ENCODE measurements around the gene ZFAND5.

The ZFAND5 gene, protein sequence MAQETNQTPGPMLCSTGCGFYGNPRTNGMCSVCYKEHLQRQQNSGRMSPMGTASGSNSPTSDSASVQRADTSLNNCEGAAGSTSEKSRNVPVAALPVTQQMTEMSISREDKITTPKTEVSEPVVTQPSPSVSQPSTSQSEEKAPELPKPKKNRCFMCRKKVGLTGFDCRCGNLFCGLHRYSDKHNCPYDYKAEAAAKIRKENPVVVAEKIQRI

DNA sequence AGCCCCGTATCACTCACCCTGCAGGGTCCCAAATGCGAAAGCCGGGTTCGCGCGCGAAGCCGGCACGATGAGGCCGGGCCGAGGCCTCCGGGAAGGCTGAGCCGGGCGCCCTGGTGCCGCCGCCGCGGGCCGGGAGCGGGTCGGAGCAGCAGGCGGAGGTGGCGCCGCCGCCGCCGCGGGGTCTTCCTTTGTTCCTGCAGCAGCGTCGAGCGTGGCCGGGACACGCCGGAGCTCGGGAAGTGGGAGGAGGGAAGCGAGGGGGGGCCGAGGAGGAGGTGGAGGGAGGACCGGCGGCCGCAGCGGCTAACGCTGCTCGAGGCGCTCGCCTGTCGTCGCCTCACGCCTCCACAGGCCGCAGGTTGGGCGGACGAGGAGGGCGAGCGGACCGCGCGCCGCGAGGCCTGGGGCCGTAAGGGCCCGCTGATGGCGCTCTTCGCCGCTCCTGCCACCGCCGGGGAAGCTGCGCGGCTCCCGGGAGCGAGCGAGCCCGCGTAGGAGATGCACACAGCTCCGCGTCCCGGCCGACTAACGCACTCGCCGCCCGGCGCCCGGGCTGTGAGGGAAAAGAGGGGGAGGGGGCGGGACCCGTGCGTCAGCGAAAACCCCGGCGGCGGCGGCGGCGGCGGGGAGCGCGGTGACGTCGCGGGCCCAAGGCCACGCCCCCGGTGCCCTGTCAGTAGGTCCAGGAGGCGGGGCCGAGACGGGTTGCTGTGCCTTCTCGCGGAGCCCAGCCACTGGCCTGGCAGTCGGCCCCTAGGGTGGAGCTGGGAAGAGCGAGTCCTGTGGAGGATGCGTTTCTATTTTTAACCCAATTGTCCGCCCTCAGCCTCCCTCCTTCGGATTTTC is at the start of gene ZFAND5:
Gene ZFAND5 (minus strand): TSS at position 530 of the 846 bp plus-strand sequence. CDS start 4,430 bp downstream, outside the sequence.
- H3K4me3 ChIP-seq (replicated peaks; ENCODE audit: low read depth, low read length), result peak within 1 kb of the TSS; percentile 91
- peak; percentile 83 for DNase-seq (ENCODE audit: extremely low read depth, low read depth)
- TF ChIP-seq, protein P1, sequence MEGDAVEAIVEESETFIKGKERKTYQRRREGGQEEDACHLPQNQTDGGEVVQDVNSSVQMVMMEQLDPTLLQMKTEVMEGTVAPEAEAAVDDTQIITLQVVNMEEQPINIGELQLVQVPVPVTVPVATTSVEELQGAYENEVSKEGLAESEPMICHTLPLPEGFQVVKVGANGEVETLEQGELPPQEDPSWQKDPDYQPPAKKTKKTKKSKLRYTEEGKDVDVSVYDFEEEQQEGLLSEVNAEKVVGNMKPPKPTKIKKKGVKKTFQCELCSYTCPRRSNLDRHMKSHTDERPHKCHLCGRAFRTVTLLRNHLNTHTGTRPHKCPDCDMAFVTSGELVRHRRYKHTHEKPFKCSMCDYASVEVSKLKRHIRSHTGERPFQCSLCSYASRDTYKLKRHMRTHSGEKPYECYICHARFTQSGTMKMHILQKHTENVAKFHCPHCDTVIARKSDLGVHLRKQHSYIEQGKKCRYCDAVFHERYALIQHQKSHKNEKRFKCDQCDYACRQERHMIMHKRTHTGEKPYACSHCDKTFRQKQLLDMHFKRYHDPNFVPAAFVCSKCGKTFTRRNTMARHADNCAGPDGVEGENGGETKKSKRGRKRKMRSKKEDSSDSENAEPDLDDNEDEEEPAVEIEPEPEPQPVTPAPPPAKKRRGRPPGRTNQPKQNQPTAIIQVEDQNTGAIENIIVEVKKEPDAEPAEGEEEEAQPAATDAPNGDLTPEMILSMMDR (IDR thresholded peaks at IDR 0.05; ENCODE audit: low read depth, low read length, missing control alignments), result no peak

DNA sequence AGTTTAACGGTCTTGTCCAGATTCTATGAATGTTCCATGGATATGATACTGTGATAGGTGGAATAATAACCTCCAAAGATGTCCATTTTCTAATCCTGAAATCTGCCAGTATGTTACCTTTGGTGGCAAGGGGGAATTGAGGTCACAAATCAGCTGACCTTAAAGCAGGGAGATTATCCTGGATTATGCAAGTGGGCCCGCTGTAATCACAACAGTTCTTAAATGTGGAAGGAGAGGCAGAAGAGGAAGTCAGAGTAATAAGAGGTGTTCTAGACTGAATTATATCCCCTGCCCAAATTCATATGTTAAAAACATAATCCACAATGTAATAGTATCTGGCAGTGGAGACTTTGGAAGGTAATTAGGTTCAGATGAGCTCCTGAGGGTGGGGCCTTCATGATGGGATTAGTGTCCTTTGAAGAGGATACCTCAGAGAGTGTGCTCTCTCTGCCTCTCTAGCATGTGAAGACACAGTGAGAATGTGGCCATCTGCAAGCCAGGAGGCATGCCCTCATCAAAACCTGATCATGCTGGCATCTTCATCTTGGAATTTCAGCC is 47.6 kb upstream of the ZFAND5 start:
- no peak overlapping the region for H3K4me3 ChIP-seq (replicated peaks; ENCODE audit: low read depth, low read length)
- TF ChIP-seq, protein P1 (IDR thresholded peaks at IDR 0.05; ENCODE audit: low read depth, low read length, missing control alignments), result no peak

DNA sequence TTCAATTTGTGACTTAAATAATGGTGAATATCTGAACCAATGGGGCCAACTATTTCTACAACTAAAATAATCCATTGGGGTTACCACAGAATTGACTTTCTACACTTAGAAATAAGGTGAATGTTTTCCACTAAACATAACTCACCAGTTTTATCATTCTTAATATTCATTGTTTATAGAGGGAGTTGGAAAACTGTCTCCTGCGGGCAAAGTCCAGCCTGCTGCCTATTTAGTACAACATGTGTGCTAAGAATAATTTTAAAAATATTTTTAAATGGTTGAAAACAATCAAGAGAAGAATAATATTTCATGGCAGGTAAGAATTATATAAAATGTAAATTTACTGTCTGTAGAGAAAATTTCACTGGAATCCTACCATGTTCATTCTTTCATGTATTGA is 45.2 kb upstream of the ZFAND5 start:
- TF ChIP-seq, protein P1 (IDR thresholded peaks at IDR 0.05; ENCODE audit: low read depth, low read length, missing control alignments), result no peak
- H3K4me3 ChIP-seq (replicated peaks; ENCODE audit: low read depth, low read length), result no peak overlapping the region
- DNase-seq (ENCODE audit: extremely low read depth, low read depth), result no peak

More for the DNA sequence above, 47.6 kb upstream of the ZFAND5 start:
- DNase-seq (ENCODE audit: extremely low read depth, low read depth), result no peak

DNA sequence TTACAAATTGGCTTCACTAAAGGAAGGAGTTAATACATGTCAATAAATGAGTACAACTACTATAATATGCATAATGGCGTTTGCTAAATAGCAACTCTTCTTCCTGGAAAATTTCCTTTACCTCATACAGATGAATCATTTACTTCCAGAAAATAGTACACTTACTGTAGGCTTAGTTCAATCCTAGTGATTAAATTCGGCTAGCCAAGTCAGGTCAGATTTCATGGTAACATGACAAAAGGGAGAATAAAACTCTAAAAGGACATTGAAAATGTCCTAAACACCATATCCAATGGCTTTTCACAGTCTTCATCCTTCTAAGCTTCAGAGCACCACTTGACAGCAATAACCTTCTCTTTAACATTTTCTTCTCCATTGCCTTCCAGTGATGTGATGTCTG is 42.1 kb upstream of the ZFAND5 start:
- TF ChIP-seq, protein P1 (IDR thresholded peaks at IDR 0.05; ENCODE audit: low read depth, low read length, missing control alignments), result no peak
- DNase-seq (ENCODE audit: extremely low read depth, low read depth), result no peak
- no peak overlapping the region for H3K4me3 ChIP-seq (replicated peaks; ENCODE audit: low read depth, low read length)

DNA sequence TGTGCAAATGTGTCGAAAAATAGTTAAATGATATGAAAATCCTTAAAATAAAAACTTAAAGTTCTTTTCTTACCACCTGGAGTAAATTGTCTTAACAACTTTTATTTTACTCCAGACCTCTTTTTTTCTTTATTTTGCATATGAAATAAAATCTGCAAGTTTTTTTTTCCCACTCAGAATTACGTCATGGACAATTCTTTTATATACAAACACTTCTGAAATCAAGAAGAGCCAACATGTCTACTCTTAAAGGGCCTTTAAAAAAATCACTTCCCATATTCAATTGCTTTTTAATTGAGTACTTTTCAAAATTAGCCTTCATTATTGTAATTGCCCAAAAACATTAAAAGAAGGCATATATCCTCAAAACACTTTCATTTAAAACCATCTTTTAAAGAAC is 37.7 kb upstream of the ZFAND5 start:
- H3K4me3 ChIP-seq (replicated peaks; ENCODE audit: low read depth, low read length), result no peak overlapping the region
- DNase-seq (ENCODE audit: extremely low read depth, low read depth), result no peak
- TF ChIP-seq, protein P1 (IDR thresholded peaks at IDR 0.05; ENCODE audit: low read depth, low read length, missing control alignments), result no peak

DNA sequence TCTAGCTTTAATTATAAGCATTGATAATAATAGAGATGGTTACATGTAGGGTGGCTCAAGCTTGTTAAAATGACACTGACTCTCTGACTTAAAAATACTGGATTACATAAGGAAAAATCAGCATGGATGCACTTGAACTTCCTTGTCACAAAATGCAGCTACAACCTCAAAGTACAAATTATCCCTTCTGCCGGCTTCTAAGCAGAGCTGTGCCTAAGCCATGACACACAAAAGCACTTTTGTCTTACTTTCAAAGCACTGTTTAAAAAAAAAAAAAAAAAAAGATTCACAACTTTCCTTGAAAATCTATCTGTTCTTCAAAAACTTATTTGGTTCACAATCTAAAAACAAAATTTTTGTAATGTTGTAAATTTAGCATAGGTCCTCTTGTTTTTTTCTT is 36.4 kb upstream of the ZFAND5 start:
- DNase-seq (ENCODE audit: extremely low read depth, low read depth), result no peak
- TF ChIP-seq, protein P1 (IDR thresholded peaks at IDR 0.05; ENCODE audit: low read depth, low read length, missing control alignments), result no peak
- H3K4me3 ChIP-seq (replicated peaks; ENCODE audit: low read depth, low read length), result no peak overlapping the region
